Lower leg skin (tissue), 3 donors: ENCODE measurements around the gene RYR2.

ENCODE experiments used
- CTCF ChIP-seq, 3 donors: fragments of 450-650 bp; IDR thresholded peaks; one replicate each; pipeline ENCODE4 v1.5.1; 2016; ENCODE audit warnings: antibody characterized with exemption in 3 of 3, mild to moderate bottlenecking in 3 of 3, moderate library complexity in 2 of 3
- POLR2A ChIP-seq, 2 donors: fragments of 450-650 bp; IDR thresholded peaks; one replicate each; pipeline ENCODE4 v1.6.1; 2016 to 2017; ENCODE audit warnings: antibody characterized with exemption in 2 of 2, mild to moderate bottlenecking in 1 of 2, moderate library complexity in 1 of 2

- TF ChIP-seq CTCF (IDR thresholded peaks at IDR 0.05) (no peak), POLR2A (IDR thresholded peaks at IDR 0.05) (no peak)
These were observed 267.7 kb downstream of the RYR2 start for GRCh38 chr1:237309595-237310118.
